ENCODE data around the gene EMX1.

Gene EMX1

GRCh38 chr2:72952961-72953360 lies 35.6 kb downstream of the EMX1 start (continued):
- no peak for TF ChIP-seq ZNF280C (tag by site-specific recombination; IDR thresholded peaks at IDR 0.05)
- TF ChIP-seq ZNF473 (tag by site-specific recombination; IDR thresholded peaks at IDR 0.05): no peak
- no peak for TF ChIP-seq GLIS1 (tag by site-specific recombination; IDR thresholded peaks at IDR 0.05)
- no peak for TF ChIP-seq ZNF23 (tag by site-specific recombination; IDR thresholded peaks at IDR 0.05; ENCODE audit: borderline replicate concordance)
- TF ChIP-seq SP3 (tag by site-specific recombination; IDR thresholded peaks at IDR 0.05): no peak
- no peak for TF ChIP-seq ZNF48 (tag by site-specific recombination; IDR thresholded peaks at IDR 0.05)
- no peak for TF ChIP-seq ZNF18 (tag by site-specific recombination; IDR thresholded peaks at IDR 0.05)
- TF ChIP-seq PRDM10 (tag by site-specific recombination; IDR thresholded peaks at IDR 0.05): no peak

- TF ChIP-seq ZNF112 (tag by site-specific recombination; IDR thresholded peaks at IDR 0.05): no peak
- TF ChIP-seq ZSCAN5A (tag by site-specific recombination; IDR thresholded peaks at IDR 0.05): no peak
- no peak for TF ChIP-seq KLF8 (tag by site-specific recombination; IDR thresholded peaks at IDR 0.05)
- TF ChIP-seq ATF2 (tag by site-specific recombination; IDR thresholded peaks at IDR 0.05; ENCODE audit: low read depth): no peak
- no peak for TF ChIP-seq ZNF561 (tag by site-specific recombination; IDR thresholded peaks at IDR 0.05; ENCODE audit: borderline replicate concordance)
- TF ChIP-seq ZBTB1 (tag by site-specific recombination; IDR thresholded peaks at IDR 0.05): no peak
- TF ChIP-seq ZBTB17 (tag by site-specific recombination; IDR thresholded peaks at IDR 0.05): no peak
- no peak for TF ChIP-seq ZNF341 (tag by site-specific recombination; IDR thresholded peaks at IDR 0.05; ENCODE audit: low read depth)
- no peak for TF ChIP-seq ZNF114 (tag by site-specific recombination; IDR thresholded peaks at IDR 0.05)
- no peak overlapping the region for H3K4me3 ChIP-seq (ENCODE audit: low read depth, low read length)
- no peak overlapping the region for H3K27ac ChIP-seq (ENCODE audit: extremely low read depth, low read depth, low read length)
- H3K9me3 ChIP-seq (ENCODE audit: control insufficient read depth, insufficient read depth, low read depth, low read length): no peaks in the 10 kb centered on the region
- H3K4me1 ChIP-seq (ENCODE audit: control insufficient read depth, insufficient read depth, low read length): no peaks in the 10 kb centered on the region
- ChIA-PET CTCF (interaction anchor here (1.3 kb wide), 1 partner anchor 61 kb away, joined by 3 read pairs; no protein-coding TSS in a partner anchor), POLR2A (no interaction called here)
- H3K36me3 ChIP-seq (ENCODE audit: control insufficient read depth in 2 of 2, insufficient read depth in 1 of 2, low read length in 2 of 2): peaks cover 0 to 2% of the 10 kb centered on the region in 2 experiments; a peak in 1 of 3 replicates
Observed at GRCh38 chr2:72953528-72953927, 36.2 kb downstream of the EMX1 start.

Measured in HEK293 (cell line).